ENCODE results near the gene EGFR. TPM values are rescaled to one million over a fixed set of nuclear protein-coding genes. Genes with fewer than 3 reads are reported as not detected.

The EGFR gene
- total RNA-seq, 6 experiments from 2014 or later: 59.3 to 127 (median 93.7) TPM

DNA sequence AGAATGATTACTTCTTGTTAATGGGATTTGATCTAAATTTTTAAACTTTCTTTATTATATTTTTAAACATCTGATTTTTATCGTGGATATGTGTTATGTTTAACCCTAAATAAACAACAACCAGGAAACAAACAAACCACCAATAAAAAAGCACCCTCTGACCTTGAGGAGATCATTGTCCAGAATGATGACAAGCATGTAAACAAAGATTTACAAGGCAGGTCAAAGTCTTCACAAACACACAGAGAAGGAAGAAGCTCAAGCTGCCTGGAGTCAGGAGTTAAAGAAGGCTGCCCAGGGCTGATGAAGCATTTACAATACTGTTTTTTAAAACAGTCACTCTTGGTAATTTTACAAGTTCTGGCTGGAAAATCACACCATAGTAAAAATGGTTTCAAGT, 31.0 kb upstream of the EGFR start:
- WGBS (ENCODE audit: insufficient coverage, low coverage, low lambda C conversion rate, missing lambda C conversion rate): 22% methylated on average over 1 of the region's 1 CpG
- TF ChIP-seq, protein P1, sequence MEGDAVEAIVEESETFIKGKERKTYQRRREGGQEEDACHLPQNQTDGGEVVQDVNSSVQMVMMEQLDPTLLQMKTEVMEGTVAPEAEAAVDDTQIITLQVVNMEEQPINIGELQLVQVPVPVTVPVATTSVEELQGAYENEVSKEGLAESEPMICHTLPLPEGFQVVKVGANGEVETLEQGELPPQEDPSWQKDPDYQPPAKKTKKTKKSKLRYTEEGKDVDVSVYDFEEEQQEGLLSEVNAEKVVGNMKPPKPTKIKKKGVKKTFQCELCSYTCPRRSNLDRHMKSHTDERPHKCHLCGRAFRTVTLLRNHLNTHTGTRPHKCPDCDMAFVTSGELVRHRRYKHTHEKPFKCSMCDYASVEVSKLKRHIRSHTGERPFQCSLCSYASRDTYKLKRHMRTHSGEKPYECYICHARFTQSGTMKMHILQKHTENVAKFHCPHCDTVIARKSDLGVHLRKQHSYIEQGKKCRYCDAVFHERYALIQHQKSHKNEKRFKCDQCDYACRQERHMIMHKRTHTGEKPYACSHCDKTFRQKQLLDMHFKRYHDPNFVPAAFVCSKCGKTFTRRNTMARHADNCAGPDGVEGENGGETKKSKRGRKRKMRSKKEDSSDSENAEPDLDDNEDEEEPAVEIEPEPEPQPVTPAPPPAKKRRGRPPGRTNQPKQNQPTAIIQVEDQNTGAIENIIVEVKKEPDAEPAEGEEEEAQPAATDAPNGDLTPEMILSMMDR (IDR thresholded peaks at IDR 0.05): no peak
- TF ChIP-seq POLR2A (IDR thresholded peaks at IDR 0.05): no peak
- DNase-seq (no peak), ATAC-seq (peak; percentile 79 to 88 (median 86))
- Histone ChIP-seq H3K9me3 (no peaks in the 10 kb centered on the region), H3K36me3 (no peaks in the 10 kb centered on the region), H3K4me3 (no peak overlapping the region), H3K4me1 (peaks cover 0 to 19% (median 5%) of the 10 kb centered on the region in 4 donors), H3K27me3 (no peaks in the 10 kb centered on the region), H3K27ac (peak overlapping the region in 1 of 3 donors; percentile 56)
- intact Hi-C loops (cut with DNase I): no loop called here

DNA sequence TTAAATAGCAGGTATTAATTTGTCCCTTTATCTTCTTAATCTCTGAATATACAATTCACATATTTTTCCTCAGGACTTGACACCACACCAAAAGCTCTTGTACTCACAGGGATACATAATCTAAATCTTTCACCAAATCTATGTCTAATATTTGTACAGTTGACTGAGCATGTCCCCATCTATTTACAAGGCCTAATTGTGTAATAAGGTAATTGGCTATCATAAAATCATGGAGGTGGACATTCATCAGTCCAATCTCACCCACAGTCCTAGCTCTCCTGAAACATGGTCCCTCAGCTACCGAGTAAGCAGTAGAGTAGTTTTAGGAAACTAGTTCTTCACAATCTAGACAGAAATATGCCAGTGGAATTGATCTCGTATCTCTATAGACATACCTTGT, 30.3 kb upstream of the EGFR start:
- Histone ChIP-seq H3K36me3 (no peaks in the 10 kb centered on the region), H3K9me3 (no peaks in the 10 kb centered on the region), H3K4me1 (peaks cover 0 to 26% (median 7%) of the 10 kb centered on the region in 4 donors), H3K4me3 (no peak overlapping the region), H3K27me3 (no peaks in the 10 kb centered on the region), H3K27ac (peak overlapping the region in 1 of 3 donors; percentile 56)
- 59% methylated on average over 2 of the region's 2 CpGs for WGBS (ENCODE audit: insufficient coverage, low coverage, low lambda C conversion rate, missing lambda C conversion rate)
- DNase-seq (no peak), ATAC-seq (peak; percentile 27 to 76 (median 56))
- TF ChIP-seq, protein P1 (IDR thresholded peaks at IDR 0.05): no peak
- TF ChIP-seq POLR2A (IDR thresholded peaks at IDR 0.05): no peak
- intact Hi-C loops (cut with DNase I): no loop called here

DNA sequence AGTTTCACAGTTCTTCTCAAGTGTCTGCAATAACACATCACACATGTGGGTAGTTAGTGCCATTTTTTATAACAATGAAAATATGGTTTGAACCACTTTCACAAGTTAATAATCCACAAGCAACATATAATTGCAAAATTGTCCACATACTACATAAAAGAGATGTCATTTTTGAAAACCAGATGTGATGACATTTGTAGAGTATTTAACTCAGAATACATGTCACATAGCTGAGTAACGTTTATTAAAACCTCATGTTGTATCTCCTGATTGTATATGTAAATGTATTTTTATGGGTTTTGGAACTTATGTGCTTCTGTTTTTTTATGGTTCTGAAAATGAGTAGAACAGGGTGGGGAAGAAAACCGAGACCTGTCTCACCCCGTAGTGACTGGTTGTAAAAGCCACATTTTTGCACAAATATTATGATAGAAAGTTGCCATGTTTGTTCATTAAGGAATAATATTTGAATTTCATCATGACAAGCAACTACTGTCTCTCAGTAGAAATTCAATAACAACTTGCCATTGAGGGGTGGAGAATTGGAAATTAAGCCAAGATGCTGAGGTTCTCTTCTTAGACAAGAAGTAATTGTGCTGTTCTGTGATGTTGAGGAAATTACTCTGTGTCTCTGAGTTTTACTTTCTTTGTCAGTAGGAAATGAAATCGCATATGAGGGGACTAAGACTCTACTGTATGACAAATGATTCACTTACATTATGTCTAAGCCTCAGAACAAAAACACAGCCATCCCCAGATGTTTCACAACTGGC, 29.2 kb upstream of the EGFR start:
- H3K36me3 ChIP-seq: no peaks in the 10 kb centered on the region
- no peak overlapping the region for H3K4me3 ChIP-seq
- 60% methylated on average over 4 of the region's 4 CpGs for WGBS (ENCODE audit: insufficient coverage, low coverage, low lambda C conversion rate, missing lambda C conversion rate)
- no peaks in the 10 kb centered on the region for H3K9me3 ChIP-seq
- no peaks in the 10 kb centered on the region for H3K27me3 ChIP-seq
- no peak overlapping the region for H3K27ac ChIP-seq
- intact Hi-C loops (cut with DNase I): no loop called here
- TF ChIP-seq, protein P1 (IDR thresholded peaks at IDR 0.05): no peak
- DNase-seq (no peak), ATAC-seq (no peak)
- H3K4me1 ChIP-seq: peaks cover 0 to 26% (median 8%) of the 10 kb centered on the region in 4 donors

DNA sequence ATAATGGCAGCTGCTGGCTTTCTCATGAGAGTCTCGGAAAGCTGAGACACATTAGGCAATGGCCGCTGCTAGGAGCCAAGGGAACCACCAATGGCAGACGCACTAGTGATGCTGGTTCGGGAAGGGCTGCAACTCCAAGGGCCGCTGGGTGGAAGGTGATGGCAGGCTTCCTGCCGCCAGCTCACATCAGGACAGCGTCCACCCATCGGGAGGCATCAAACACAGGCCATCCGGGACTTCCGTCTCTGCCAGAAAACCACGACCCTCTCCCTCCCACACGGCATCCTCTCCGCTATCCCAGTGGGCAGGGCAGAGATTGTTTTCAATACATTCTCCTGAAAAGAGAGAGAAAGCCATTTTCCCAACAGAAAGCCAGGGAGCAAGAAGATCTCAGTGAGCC, 27.5 kb upstream of the EGFR start:
- intact Hi-C loops (cut with DNase I): no loop called here
- Histone ChIP-seq H3K4me3 (no peak overlapping the region), H3K36me3 (no peaks in the 10 kb centered on the region), H3K27me3 (no peaks in the 10 kb centered on the region), H3K27ac (no peak overlapping the region), H3K4me1 (peaks cover 0 to 26% (median 8%) of the 10 kb centered on the region in 4 donors), H3K9me3 (no peaks in the 10 kb centered on the region)
- whole genome bisulfite sequencing (ENCODE audit: insufficient coverage, low coverage, low lambda C conversion rate, missing lambda C conversion rate): 84% methylated on average over 8 of the region's 13 CpGs
- no peak for DNase-seq
- TF ChIP-seq, protein P1 (IDR thresholded peaks at IDR 0.05): no peak
- no peak for TF ChIP-seq POLR2A (IDR thresholded peaks at IDR 0.05)
- no peak for ATAC-seq

All from right lobe of liver (tissue), 6 donors.